GM19240 (cell line): Measurements from ENCODE around the gene NFKBIB.
"Not testable (repeated sequence)": the region's sequence is repeated elsewhere in the genome, so short reads cannot be mapped to it uniquely, and the experiment has no call there.

ENCODE experiments used
- DNase-seq: peaks from one replicate; pipeline ENCODE4 v3.0.0; 2011; ENCODE audit warnings: low spot score; ENCODE audit not compliant: insufficient read length

The NFKBIB gene

DNA sequence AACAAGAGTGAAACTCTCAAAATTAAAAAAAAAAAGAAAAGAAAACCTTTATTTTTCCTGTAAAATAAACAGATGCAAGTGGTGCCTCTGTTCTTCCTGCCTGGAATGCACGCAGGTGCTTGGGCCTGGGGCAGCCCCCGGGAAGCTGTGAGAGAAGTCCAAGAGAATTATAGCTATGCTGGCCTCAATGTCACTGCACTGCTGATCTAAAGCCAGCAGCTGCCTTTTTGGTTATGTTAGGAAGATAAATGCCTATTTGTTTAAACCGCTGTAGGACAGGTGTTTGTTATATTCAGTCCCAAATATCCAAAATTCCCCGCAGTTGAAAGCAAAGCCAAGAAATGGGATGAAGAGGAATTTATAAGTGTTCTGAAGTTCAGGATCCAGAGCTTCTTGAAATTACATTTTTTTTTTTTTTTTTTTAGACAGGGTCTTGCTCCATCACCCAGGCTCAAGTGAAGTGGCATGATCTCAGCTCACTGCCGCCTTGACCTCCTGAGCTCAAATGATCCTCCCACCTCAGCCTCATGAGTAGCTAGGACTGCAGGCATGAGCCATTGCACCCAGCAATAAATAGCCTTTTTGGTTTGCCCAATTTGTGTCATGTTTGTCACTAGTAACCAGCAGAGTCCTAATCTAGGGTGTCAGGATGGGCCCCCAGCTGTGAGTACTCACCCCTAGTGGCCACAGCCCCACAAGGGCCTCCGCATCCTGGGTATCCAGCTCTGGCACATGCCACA lies 23.9 kb upstream of the NFKBIB start:
- no peak for DNase-seq

DNA sequence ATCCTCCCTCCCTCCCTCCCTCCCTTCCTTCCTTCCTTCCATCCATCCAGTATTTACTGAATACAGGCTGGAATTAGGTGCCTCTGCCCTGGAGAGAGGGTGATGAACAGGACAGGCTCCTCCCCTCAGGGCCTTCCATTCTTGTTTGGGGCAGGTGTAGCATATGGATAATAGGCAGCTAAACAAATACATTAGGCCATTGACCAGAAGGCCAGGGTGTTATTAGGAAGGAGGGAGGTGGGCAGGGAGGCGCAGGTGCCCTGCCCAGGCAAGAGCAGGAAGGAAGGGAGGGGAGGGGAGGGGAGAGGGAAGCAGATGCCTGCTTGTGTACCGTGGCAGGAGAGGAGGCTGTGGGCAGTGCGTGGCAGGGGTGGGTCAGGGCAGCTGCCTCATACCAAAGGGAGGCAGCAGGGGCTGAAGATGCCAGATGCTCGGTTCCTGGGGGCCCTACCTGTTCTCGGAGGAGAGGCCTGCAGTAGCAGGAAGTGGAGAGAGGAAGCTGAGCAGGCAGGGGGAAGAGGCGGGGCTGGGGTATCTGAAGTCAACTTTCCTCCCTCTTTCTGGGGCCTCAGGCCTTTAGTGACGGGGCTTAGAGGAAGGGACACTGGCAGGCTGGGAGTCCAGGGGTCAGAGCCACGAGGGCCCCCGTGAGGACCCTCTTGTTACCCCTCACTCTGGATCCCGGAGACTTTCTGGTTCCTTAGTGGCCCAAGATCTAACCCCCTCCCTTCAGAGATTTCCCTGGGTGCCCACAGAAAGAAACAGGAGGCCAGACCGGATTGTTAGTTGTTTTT lies 21.8 kb upstream of the NFKBIB start, which contains the start of gene RINL:
Gene RINL (minus strand): TSS at position 495 of the 794 bp plus-strand sequence. CDS start 1,533 bp downstream, outside the sequence.
- DNase-seq = peak; percentile 90

DNA sequence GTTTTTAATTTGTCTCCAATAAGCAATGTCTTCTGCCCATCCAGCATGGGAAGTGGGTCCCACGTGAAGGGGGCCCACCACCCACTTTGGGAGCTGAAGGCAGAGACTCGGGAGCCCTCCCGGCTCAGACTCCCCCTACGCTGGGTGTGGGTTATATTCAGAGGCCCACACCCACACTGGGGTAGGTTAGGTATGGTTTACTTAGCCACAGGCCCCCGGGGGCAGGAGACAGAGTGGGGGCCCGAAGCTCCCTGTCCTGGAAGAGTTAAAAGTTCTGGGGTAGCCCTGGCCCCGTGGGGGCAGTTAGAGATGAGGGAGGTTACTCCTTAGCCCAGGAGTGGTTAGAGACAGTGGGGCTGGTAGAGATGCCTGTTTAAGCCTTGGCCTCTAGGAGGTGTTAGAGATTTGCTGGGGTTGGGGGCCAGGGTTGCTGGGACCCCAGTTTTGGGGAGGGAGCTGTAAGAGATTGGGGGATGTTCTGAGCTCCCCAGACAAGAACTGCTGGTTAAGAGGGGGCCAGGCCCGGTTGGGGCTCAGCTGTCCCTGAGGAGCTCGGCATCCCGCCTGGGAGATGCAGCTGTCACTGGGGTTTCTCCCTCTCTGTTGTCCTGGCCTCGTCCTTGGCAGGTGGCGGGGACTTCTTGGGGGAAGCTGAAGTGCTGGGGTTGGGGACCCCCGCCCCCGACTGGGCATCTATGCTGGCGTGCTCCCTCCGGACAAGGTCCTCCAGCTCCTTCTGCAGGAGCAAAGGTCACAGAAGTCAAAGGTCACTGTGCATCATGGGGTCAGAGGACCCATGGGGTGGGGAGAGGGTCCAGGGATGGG lies 21.0 kb upstream of the NFKBIB start:
- no peak for DNase-seq

DNA sequence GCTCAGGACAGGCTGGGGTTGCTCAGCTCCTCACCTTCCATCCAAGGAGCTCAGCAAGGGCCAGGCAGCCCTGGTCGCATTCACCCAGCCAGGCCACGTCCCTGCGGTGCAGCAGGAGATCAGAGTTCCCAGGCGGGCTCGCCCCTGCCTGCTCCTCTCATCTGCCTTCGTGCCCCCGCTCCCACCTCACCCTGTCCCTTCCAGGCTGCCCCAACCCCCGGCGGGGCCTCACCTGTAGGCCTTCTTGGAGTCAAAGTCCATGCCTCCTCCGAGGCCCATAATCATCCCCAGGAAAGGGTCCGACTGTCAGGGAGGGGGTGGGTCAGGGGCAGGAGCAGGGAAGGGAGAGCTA lies 20.4 kb upstream of the NFKBIB start:
- no peak for DNase-seq

DNA sequence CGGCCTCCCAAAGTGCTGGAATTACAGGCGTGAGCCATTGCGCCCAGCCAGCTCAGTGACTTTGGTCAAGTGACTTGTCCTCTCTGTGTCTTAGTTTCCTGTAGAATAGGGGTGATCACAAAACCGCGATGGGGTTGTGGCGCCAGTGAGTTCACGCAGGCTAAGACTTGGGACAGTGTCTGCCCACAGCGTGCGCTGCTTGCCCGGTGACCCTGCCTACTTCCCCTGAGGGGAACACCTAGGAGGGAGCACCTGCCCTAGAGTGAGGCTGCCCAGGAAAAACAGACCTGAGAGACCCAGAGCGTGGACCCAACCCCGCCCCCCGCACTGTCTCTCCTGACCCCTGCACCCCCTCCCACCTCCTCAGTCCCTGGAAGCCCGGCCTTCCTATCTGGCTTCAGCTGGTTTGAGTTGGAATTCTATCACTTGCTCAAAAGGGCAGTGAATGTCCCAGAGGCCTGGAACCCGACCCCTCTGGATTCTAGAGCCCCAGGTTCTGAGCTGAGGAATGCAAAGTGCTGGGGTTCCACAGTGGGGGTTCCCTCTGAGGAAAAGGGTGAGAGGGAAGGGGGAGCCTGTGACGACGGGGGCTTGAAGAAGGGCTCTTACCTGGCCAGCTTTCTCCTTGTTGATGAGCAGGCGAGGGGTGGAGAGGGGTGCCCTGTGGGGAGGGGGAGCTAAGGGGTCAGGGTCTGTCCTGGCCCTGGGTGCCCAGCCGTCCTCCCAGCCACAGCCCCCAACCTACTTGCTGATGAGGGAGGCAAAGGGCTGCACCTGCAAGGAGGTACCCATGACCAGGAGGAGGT lies 19.5 kb upstream of the NFKBIB start:
- DNase-seq = no peak

DNA sequence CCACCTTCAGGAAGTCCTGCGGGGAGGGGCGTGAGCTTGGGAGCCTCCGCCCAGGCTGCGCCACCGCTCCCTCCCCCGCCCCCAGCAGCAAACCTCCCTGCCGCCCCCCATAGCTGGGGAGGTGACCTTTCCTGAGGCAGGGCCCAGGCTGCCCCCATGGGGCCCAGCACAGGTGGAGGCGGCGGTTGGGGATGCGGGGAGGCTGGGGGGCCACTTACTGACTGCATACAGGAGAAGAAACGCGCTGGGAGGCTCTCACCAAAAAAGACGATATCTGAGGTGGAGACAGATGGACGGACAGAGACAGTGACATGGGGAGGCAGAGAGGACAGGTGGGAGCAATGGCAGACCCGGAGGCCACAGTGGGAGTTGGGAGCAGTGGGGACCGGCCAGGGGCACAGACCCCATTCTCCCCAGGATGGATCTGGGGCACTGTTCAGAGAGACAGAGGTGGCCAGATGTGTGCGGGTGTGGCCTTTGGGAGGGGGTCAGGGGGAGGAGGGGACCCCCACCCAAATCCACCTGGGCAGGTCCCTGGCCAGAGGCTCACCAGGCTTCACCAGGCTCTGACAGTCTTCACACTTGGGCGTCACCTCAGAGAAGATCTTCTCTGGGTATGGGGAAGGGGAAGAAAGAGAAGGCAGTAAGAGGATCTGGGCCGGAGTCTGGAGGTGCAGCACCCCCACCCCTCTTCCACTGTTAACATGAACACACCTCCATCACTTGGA lies 18.7 kb upstream of the NFKBIB start:
- no peak for DNase-seq

DNA sequence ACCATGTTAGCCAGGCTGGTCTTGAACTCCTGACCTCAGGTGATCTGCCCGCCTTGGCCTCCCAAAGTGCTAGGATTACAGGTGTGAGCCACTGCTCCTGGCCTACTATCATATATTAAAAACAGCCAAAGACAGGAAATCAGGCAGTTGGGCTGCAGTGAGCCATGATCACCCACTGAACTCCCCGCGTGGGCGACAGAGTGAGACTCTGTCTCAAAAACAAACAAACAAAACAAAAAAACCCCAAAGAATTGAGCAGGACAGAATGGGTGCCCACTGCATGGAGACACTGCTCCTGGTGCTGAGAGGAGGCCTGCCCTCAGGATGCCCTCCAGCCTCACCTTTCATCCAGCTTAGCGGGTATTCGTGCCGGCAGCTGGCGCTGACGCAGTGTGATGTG lies 16.5 kb upstream of the NFKBIB start:
- DNase-seq = no peak

DNA sequence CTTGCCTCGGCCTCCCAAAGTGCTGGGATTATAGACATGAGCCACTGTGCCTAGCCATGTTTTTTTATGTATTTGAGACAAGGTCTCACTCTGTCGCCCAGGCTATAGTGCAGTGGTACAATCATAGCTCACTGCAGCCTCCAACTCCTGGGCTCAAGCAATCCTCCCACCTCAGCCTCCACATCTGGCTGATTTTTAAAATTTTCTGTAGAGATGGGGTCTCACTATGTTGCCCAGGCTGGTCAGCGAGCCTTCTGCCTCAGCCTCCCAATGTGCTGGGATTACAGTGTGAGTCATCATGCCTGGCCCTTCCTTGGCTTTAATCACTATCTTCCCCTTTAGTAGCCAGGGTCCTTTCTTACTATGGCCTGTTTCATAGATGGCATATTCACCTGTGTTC lies 15.1 kb upstream of the NFKBIB start:
- DNase-seq = not testable (repeated sequence)

DNA sequence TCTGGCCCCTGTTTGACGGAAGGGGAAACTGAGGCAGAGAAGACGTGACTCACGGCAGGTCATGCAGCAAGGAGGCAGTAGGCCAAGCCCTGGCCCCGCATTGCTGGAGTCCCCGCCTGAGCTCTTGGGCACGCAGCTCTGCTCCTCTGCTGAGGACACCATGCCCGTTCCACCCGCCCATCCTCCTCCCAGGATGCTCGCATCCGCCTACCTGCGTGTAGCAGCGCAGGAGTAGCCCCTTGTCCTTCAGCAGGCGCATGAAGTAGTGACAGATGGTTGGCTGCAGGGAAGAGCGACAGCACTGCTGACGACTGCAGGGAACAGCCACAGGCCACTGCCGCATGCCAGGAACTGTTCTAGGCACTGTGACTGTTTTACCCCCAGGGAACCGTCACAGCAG lies 10.9 kb upstream of the NFKBIB start:
- no peak for DNase-seq

DNA sequence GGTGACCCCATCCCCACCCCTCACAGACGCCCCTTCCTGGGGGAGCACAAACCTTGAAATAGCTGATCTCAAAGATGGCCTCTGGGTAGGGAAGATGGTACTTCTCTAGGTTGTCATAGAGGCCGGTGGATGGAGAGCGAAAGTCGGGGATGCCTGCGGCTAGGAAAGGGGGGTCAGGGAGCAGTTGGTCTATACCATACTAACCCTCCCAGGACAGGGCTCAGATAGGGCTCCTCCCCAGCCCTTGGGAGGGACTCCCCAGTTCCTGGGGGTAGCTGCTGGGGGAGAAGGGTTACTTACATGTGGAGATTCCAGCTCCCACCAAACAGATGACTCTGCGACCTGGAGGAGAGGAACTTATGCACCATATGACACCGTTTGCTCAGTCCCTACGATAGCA lies 10.0 kb upstream of the NFKBIB start:
- DNase-seq = no peak

DNA sequence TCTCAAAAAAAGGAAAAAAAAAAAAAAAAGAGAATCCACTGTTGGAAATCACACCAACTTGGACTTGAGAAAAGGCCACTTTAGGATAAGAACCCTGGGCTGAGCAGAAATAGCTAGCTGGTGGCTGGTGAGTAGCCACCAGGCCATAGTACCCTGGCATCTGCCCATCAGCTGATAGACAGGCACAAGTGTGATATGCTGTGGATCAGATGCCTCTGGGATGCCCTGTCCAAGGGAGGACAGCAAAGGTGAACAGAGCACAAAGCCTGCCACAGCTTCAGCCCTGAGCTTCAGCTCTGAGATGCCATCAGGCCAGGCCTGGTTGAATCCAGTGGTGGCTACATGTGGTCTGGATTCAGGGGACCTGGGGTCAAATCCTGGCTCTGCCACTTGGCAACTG lies 9.1 kb upstream of the NFKBIB start:
- no peak for DNase-seq

DNA sequence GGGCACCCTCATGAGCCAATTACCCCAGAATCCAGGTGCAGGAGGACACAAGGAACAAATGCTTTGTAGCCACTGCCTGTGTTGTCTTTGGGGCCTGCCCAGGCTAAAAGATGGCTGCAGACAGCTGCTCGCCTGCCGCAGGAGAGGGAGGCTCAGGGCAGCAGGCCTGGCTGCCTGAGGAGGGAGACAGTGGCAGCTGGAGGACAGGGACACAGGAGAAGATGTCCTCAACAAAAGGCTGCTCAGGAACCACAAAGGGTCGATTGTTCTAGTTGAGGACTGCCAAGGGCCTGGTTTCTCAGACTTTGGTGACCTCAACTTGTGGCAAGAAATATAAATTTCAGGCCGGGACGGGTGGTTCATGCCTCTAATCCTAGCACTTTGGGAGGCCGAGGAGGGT lies 8.0 kb upstream of the NFKBIB start:
- DNase-seq = no peak

DNA sequence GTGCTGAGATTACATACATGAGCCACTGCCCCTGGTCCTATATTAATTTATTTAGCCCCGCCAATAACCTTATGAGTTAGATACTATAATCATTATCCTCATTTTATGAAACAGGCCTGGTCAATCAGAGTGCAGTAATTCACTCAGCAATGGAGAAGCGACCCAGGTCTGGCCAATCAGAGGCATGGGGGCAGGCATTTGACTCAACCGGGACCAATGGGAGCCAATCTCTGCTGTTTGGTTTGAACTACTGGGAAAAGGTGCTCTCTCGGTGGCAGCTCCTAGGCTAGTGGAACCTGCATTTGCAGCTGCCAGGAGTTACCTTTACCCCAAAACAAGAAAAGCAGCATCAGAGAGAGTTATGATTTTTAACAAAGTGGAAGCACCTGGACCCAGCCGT lies 6.9 kb upstream of the NFKBIB start:
- DNase-seq = no peak

DNA sequence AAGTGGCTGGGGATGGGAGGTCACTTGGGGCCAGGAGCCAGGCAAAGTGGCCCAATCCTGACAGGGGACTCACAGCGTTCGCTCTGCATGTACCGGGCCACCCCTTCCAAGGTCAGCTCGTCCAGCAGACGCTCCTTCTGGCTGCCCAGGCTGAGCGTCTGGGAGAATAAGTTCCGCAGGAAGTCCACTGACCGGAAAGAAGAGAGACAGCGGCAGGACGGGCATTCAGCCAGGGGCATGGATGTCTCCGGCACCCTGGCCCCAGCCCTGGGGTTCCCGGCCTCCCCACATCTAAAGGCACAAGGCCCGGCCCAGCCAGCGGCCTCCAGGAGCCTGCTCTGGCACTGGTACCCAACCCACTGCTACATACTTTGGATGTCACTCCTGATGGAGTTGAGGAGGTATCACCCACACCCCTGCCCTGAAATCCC lies 6.4 kb upstream of the NFKBIB start:
- no peak for DNase-seq

DNA sequence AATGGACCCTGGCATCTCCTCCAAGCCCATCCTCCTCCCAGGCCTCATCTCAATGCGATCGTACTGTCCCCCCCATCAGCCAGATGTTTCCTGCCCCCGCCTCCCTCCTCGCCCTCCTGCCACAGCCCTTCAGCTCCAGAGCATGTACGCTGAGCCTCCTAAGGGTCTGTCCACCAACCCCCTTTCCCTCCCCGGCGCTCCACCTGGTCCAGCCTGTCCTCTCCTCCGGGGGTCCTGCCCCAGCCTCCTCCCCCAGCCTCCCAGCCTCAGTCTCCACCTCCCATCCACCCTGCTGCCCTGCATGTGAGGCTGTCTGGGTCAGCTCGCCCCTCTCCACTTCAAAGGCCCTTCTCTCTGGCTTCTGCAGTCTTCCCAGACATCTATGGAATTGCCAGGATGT lies 4.8 kb upstream of the NFKBIB start:
- no peak for DNase-seq

DNA sequence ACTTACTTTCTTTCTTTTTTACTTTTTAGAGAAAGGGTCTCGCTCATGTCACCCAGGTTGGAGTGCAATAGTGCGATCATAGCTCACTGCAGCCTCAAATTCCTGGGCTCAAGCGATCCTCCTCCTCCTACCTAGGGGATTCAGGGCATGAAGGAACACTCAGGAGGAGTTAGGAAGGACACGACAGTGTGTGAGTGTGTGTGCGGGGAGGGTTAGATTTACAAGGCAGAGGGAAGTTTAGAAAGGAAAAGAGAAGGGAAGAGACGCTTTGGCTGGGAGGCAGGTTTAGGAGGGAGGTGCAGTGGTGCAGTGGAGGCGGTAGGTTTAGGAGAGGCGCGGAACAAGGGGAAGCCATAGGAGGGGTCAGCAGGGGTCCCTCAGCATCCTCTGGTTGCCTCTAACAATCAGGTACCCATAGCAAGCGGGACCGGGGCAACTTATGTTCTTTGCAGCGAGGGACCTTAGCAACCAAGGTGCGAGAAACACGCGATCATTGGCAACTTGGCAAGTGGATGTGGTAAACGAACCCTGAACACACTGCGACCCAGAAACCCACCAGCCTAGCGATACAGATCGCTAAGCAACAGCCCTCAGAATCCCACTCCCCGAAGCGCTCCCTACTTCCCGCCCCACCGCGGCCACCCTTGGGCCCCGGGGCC lies 852 bp upstream of the NFKBIB start:
- no peak for DNase-seq

DNA sequence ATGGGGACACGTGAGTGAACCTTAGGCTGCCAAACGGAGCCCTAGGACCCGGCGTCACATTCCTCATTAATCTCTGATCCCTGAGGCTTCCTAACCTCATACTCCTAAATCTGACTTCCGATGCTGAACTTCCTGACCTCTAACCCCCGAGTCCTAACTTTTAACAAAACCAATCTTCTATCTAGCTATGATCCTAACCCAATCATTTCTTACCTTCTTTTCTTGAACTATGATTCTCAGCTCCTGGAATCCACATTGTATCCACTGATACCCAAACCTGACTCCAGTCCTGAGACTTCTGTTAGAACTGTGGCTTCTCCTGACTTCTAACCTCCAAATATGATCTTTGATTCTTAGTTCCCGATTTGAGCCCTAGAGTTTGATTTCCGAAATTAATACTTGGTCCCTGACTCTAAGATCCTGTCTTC lies 447 bp downstream of the NFKBIB start:
- DNase-seq = no peak

DNA sequence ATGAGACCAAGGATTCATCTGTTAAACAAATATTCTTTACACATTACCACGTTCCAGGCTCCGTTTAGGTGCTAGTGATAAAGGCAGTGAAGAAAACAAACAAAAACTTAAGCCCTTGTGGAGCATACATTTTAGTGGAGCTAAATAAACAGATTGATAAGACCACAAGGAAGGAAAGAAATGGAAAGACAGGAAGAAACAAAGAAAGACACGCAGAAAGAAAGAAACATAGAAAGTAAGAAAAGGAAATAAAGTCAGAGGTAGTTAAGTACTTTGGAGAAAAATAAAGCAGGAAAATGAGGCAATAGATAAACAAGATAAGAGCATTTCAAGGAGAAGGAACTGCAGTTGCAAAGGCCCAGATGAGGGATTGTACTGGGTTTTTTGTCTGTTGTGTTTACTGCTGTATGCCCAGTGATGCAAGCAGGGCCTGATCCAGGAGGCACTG lies 998 bp downstream of the NFKBIB start:
- no peak for DNase-seq

DNA sequence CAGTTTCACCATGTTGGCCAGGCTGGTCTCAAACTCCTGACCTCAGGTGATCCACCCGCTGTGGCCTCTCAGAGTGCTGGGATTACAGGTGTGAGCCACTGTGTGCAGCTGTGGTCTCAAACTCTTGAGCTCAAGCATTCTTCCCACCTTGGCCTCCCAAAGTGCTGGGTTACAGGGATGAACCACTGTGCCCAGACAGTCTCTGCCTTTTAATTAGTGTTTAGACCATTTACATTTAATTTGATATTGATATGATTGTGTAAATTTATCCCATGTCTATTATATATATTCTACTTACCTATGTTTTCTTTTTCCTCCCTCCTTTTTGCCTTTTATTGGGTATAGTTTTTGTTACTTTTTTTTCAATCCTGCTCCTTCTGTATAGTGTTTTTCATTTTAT lies 1.9 kb downstream of the NFKBIB start:
- DNase-seq = no peak
